ENCODE data around the gene OR8D4. TPM values are rescaled to one million over a fixed set of nuclear protein-coding genes. Genes with fewer than 3 reads are reported as not detected.
"Not testable (repeated sequence)": the region's sequence is repeated elsewhere in the genome, so short reads cannot be mapped to it uniquely, and the experiment has no call there.

Gene OR8D4
- not detected for polyA plus RNA-seq

DNA sequence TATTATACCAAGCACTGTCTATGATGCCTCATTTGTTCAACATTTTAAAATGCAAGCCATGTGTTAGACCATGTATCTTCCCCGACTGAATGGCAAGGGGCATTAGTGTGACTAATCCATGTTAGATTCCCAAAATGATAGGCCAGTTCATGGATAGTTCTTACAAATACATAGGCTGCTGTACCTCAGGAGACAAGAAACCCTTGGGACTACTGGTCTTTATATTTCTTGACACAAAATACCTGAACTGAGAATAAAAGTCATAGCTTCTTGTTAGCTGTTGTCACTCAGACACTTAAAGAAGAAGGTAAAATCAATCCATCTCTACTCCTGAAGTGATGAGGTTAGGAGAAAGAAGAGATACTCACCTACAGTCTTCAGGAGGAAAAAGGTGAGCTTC, at the start of gene OR8D4:
Gene OR8D4 (plus strand): TSS at position 301 of the 400 bp plus-strand sequence. CDS start 4,265 bp downstream, outside the sequence.
- H3K9me3 Mint-ChIP-seq = no peaks in the 10 kb centered on the region
- peaks cover 0 to 1% (median 0%) of the 10 kb centered on the region in 3 donors for H3K4me1 Mint-ChIP-seq
- H3K36me3 Mint-ChIP-seq = no peaks in the 10 kb centered on the region
- no peak within 1 kb of the TSS for H3K27ac Mint-ChIP-seq
- H3K27me3 Mint-ChIP-seq = peaks cover 1% of the 10 kb centered on the region
- H3K4me3 Mint-ChIP-seq = no peak within 1 kb of the TSS

DNA sequence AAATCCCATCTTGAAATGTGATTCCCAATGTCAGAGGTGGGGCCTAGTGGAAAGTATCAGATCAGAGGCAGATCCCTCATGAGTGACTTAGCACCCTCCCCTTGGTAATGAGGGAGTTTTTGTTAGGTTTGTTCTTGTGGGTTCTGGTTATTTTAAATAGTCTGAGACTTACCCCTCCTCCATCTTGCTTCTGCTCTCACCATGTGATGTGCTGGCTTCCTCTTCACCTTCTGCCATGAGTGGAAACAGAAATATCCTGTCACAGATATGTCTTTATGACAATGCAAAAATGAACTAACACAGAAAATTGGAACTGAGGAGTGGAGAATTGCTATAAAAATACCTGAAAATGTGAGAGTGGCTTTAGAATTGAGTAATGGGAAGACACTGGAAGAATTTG, 49.6 kb upstream of the OR8D4 start:
- Mint-ChIP-seq H3K36me3 (peaks cover 2% of the 10 kb centered on the region), H3K27me3 (peaks cover 7% of the 10 kb centered on the region), H3K4me1 (no peaks in the 10 kb centered on the region), H3K27ac (no peak overlapping the region), H3K4me3 (no peak overlapping the region), H3K9me3 (peaks cover 0 to 7% (median 4%) of the 10 kb centered on the region in 3 donors)

DNA sequence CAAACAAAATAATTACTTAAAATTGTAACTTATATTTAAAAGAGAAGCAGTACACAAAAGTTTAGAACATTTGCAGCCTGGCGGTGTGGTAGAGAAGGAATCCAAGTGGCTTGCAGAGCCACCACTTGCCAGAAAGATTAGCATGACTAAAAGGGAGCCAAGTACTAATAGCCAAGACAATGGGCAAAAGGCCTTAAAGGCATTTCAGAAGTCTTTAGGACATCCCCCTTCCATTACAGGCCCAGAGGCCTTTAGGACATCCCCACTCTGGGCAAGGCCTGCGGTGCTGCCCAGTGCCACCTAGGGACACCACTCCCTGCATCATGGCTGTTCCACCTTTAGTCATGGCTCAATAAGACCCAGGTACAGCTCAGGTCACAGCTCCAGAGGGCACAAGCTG, 48.9 kb upstream of the OR8D4 start:
- Mint-ChIP-seq H3K9me3 (peaks cover 0 to 7% (median 4%) of the 10 kb centered on the region in 3 donors), H3K4me3 (no peak overlapping the region), H3K27me3 (peaks cover 7% of the 10 kb centered on the region), H3K4me1 (no peaks in the 10 kb centered on the region), H3K27ac (no peak overlapping the region), H3K36me3 (peaks cover 2% of the 10 kb centered on the region)

- peaks cover 6% of the 10 kb centered on the region for H3K27me3 Mint-ChIP-seq
- no peak overlapping the region for H3K4me3 Mint-ChIP-seq
- H3K27ac Mint-ChIP-seq = no peak overlapping the region
- peaks cover 0 to 7% (median 0%) of the 10 kb centered on the region in 3 donors for H3K9me3 Mint-ChIP-seq
- H3K4me1 Mint-ChIP-seq = no peaks in the 10 kb centered on the region
- H3K36me3 Mint-ChIP-seq = peaks cover 2% of the 10 kb centered on the region
Observed at GRCh38 chr11:123856444-123856843, 45.5 kb upstream of the OR8D4 start.

DNA sequence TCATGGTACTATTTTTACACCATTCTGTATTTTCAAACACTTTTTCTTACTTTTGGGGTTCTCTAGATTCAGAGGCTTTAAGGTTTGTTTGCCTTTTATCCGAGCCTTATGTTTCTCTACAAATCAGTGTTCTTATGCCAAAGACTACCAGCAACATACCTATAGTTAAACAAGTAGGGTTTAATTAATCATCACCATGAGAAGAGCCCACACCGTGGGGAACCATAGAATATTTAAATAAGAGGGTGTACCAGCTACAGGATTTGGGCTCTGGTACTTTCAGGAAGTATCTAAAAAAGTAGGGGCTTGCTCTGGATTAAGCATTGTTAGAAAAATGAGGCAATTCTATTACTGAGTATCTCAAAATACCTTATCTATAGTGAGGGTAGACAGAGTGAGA, 42.2 kb upstream of the OR8D4 start:
- Mint-ChIP-seq H3K36me3 (no peaks in the 10 kb centered on the region), H3K9me3 (peaks cover 0 to 7% (median 0%) of the 10 kb centered on the region in 3 donors), H3K4me1 (no peaks in the 10 kb centered on the region), H3K4me3 (no peak overlapping the region), H3K27me3 (no peaks in the 10 kb centered on the region), H3K27ac (no peak overlapping the region)

GRCh38 chr11:123865293-123865692, 36.7 kb upstream of the OR8D4 start:
- H3K9me3 Mint-ChIP-seq, H3K4me3 Mint-ChIP-seq, H3K27ac Mint-ChIP-seq, H3K4me1 Mint-ChIP-seq, H3K36me3 Mint-ChIP-seq, H3K27me3 Mint-ChIP-seq: not testable (repeated sequence)

GRCh38 chr11:123867795-123868194, 34.2 kb upstream of the OR8D4 start:
- H3K4me1 Mint-ChIP-seq, H3K36me3 Mint-ChIP-seq, H3K27me3 Mint-ChIP-seq, H3K4me3 Mint-ChIP-seq, H3K9me3 Mint-ChIP-seq, H3K27ac Mint-ChIP-seq: not testable (repeated sequence)

DNA sequence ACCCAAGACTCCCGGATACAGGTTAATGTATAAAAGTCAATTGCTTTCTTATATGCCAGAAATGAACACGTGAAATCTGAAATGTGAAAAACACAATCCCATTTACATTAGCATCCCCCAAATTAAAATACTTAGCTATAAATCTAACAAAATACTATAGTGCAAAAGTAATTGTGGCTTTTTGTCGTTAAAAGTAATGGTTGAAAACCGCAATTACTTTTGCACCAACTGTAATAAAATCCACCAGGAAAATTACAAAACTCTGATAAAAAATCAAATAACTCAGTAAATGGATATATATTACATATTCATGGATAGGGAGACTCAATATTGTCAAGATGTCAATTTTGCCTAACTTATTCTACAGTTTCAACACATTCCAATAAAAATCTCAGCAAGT, 21.1 kb upstream of the OR8D4 start:
- Mint-ChIP-seq H3K9me3 (no peaks in the 10 kb centered on the region), H3K36me3 (no peaks in the 10 kb centered on the region), H3K27ac (no peak overlapping the region), H3K4me3 (no peak overlapping the region), H3K27me3 (peaks cover 2% of the 10 kb centered on the region), H3K4me1 (no peaks in the 10 kb centered on the region)

GRCh38 chr11:123885570-123885969, 16.4 kb upstream of the OR8D4 start, which contains the start of gene TMEM225:
Gene TMEM225, minus strand, starts transcription at chr11:123885670. Its CDS starts 245 bp downstream, at chr11:123885425.
- Mint-ChIP-seq H3K4me1 (no peaks in the 10 kb centered on the region), H3K27me3 (no peaks in the 10 kb centered on the region), H3K4me3 (no peak within 1 kb of the TSS), H3K36me3 (no peaks in the 10 kb centered on the region), H3K27ac (peak within 1 kb of the TSS in 1 of 3 donors; percentile 17), H3K9me3 (no peaks in the 10 kb centered on the region)

DNA sequence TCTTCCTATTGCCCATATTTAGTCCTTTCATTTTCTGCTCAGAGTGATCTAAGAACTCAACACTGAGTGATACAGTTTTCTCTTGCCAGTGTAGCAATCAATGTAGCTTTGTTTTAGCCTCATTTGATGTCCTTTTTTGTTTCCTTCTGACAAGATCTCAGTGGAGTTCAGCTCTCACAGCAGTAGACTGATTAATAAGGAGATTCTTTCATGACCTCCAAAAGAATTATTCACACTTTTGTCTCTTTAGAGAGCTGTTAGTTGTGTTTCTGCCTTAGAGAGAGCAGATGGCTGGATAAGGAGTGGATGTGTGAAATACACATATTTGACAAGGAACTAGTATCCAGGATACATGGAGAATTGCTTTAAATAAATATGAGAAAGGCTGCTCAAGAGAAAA, 9.9 kb upstream of the OR8D4 start:
- no peak overlapping the region for H3K4me3 Mint-ChIP-seq
- H3K27me3 Mint-ChIP-seq = no peaks in the 10 kb centered on the region
- H3K27ac Mint-ChIP-seq = no peak overlapping the region
- no peaks in the 10 kb centered on the region for H3K36me3 Mint-ChIP-seq
- H3K9me3 Mint-ChIP-seq = no peaks in the 10 kb centered on the region
- no peaks in the 10 kb centered on the region for H3K4me1 Mint-ChIP-seq

DNA sequence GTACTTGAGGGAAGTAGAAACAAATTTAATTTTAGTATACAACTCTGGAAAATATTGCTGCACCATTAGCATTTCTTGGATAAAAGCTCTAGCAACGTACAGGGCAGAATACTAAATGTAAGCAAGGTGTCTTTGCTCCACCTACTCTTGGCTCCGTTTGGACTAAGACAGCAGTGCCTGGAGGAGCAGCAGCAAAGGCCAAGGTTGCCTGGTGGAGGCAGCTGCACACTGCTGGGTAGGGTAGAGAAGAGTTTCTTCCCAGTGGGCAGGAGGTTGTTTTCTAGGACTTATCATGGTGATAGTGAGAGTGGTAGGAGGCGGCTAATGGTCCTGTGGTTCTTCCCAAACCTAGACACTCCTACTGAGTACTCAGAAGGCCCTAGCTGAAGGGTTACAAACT, 2.2 kb upstream of the OR8D4 start:
- H3K4me1 Mint-ChIP-seq = peaks cover 0 to 1% (median 0%) of the 10 kb centered on the region in 3 donors
- no peaks in the 10 kb centered on the region for H3K9me3 Mint-ChIP-seq
- H3K27ac Mint-ChIP-seq = no peak overlapping the region
- H3K36me3 Mint-ChIP-seq = no peaks in the 10 kb centered on the region
- no peaks in the 10 kb centered on the region for H3K27me3 Mint-ChIP-seq
- H3K4me3 Mint-ChIP-seq = no peak overlapping the region

- no peaks in the 10 kb centered on the region for H3K9me3 Mint-ChIP-seq
Observed at GRCh38 chr11:123903932-123904331, 2.0 kb downstream of the OR8D4 start.

GRCh38 chr11:123904932-123905331, 3.0 kb downstream of the OR8D4 start:
- no peak overlapping the region for H3K27ac Mint-ChIP-seq
- H3K4me3 Mint-ChIP-seq = no peak overlapping the region
- peaks cover 1% of the 10 kb centered on the region for H3K27me3 Mint-ChIP-seq
- H3K36me3 Mint-ChIP-seq = no peaks in the 10 kb centered on the region
- H3K9me3 Mint-ChIP-seq = no peaks in the 10 kb centered on the region
- peaks cover 0 to 1% (median 0%) of the 10 kb centered on the region in 3 donors for H3K4me1 Mint-ChIP-seq

More at GRCh38 chr11:123903932-123904331, 2.0 kb downstream of the OR8D4 start:
- H3K27me3 Mint-ChIP-seq = peaks cover 1% of the 10 kb centered on the region
- H3K4me3 Mint-ChIP-seq = no peak overlapping the region
- H3K36me3 Mint-ChIP-seq = no peaks in the 10 kb centered on the region
- no peak overlapping the region for H3K27ac Mint-ChIP-seq
- peaks cover 0 to 1% (median 0%) of the 10 kb centered on the region in 3 donors for H3K4me1 Mint-ChIP-seq

DNA sequence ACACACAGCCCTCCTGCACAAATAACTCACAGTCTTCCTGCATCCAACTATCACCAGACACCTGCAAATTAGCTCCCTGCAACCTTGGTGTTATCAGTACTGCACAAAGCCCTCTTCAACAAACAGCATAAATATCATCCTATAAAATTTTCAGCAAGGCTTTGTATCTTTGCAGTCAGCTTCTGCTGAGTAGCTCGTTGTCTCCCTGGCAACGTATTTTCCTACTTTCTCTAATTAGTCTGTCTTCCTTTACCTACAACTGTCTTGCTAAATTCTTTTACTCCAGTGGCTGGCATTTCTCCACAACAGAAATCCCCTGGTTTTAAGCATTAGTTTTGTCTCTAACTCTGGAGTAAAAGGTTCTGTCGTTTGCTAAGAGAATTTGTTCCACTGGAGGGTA, 3.9 kb downstream of the OR8D4 start:
- H3K36me3 Mint-ChIP-seq = no peaks in the 10 kb centered on the region
- H3K27ac Mint-ChIP-seq = no peak overlapping the region
- H3K4me1 Mint-ChIP-seq = peaks cover 0 to 1% (median 0%) of the 10 kb centered on the region in 3 donors
- H3K27me3 Mint-ChIP-seq = peaks cover 1% of the 10 kb centered on the region
- H3K9me3 Mint-ChIP-seq = no peaks in the 10 kb centered on the region
- no peak overlapping the region for H3K4me3 Mint-ChIP-seq

DNA sequence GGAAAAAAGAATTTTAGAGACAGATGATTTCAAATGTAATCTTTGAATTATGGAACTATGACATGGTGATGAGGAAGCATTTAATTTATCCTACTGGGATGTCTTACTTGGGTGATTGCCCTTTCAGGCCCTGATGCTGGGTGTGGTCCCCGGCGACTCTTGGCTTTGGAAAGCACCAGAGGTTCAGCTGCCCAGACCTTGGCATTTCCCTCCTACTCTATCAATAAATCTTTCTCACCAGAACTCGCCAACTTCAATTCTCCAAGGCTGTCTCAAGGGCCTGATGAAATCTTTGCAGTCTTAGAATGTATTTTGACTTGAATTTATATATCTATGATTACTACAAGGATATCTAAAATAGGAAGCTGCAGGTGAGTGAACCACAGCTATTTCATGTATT, 19.0 kb downstream of the OR8D4 start:
- Mint-ChIP-seq H3K27me3 (no peaks in the 10 kb centered on the region), H3K4me1 (no peaks in the 10 kb centered on the region), H3K36me3 (no peaks in the 10 kb centered on the region), H3K9me3 (peaks cover 0 to 8% (median 0%) of the 10 kb centered on the region in 3 donors), H3K4me3 (no peak overlapping the region), H3K27ac (no peak overlapping the region)

GRCh38 chr11:123924027-123924426, 22.1 kb downstream of the OR8D4 start:
- peaks cover 2% of the 10 kb centered on the region for H3K36me3 Mint-ChIP-seq
- peaks cover 0 to 5% (median 2%) of the 10 kb centered on the region in 3 donors for H3K9me3 Mint-ChIP-seq
- H3K27ac Mint-ChIP-seq = no peak overlapping the region
- H3K4me1 Mint-ChIP-seq = no peaks in the 10 kb centered on the region
- H3K4me3 Mint-ChIP-seq = no peak overlapping the region
- H3K27me3 Mint-ChIP-seq = no peaks in the 10 kb centered on the region
